ENCODE data around the gene CACNA2D4.

The CACNA2D4 gene

DNA sequence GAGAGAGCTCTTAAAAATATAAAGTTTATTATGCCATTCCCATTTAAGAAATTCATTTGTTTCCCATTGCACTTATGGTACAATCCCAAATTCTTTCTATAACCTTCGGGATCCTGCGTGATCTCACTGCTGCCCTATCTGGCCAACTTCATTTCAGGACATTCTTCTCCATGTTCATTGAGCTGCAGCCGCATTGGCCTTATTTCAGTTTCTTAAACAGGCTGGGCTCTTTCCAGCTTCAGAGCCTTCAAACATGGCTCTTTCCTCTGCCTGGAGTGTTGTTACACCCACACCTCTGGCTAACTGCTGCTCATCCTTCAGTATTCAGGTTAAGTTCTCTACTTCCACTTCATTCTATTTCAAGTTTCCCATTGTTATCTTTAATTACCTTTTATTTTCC is 156.6 kb downstream of the CACNA2D4 start:
- TF ChIP-seq, protein P1, sequence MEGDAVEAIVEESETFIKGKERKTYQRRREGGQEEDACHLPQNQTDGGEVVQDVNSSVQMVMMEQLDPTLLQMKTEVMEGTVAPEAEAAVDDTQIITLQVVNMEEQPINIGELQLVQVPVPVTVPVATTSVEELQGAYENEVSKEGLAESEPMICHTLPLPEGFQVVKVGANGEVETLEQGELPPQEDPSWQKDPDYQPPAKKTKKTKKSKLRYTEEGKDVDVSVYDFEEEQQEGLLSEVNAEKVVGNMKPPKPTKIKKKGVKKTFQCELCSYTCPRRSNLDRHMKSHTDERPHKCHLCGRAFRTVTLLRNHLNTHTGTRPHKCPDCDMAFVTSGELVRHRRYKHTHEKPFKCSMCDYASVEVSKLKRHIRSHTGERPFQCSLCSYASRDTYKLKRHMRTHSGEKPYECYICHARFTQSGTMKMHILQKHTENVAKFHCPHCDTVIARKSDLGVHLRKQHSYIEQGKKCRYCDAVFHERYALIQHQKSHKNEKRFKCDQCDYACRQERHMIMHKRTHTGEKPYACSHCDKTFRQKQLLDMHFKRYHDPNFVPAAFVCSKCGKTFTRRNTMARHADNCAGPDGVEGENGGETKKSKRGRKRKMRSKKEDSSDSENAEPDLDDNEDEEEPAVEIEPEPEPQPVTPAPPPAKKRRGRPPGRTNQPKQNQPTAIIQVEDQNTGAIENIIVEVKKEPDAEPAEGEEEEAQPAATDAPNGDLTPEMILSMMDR (IDR thresholded peaks at IDR 0.05; ENCODE audit: insufficient read depth, low read length, poor library complexity, severe bottlenecking) = no peak
- H3K4me3 ChIP-seq (replicated peaks; ENCODE audit: low read depth, low read length) = no peak overlapping the region
- no peaks in the 10 kb centered on the region for H3K27me3 ChIP-seq (replicated peaks; ENCODE audit: control insufficient read depth, insufficient read depth, low read length)
- peaks cover 1% of the 10 kb centered on the region; the same call in 1 of the 2 replicates for H3K36me3 ChIP-seq (ENCODE audit: control insufficient read depth, insufficient read depth, low read length)
- no peak for DNase-seq (ENCODE audit: extremely low read depth, insufficient read length)

DNA sequence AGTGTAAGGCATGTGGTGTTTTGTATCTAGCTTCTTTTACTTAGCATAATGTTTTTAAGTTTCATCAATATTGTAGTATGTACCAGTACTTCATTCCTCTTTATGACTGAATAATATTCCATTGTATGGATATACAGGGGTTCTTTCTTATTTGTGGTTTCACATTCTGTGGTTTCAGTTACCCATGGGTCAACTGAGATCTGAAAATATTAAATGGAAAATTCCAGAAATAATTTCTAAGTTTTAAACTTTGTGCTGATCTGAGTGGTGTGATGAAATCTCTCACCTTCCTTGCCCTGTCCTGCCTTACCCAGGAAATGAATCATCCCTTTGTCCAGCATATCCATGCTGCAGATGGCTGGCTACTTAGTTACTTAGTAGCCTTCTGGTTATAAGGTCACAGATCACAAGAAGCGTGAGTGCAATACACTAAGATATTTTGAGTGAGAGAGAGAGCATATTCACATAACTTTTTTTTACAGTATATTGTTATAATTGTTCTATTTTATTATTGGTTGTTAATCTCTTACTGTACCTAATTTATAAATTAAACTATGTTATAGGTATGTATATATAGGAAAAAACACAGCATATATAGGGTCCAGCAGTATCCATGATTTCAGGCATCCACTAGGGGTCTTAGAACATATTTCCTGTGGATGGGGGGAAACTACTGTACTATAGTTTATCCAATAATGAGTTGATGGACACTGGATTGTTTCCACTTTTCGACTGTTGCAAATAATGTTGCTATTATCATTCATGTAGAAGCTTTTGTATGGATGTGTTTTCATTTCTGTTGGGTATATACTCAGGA is 157.7 kb downstream of the CACNA2D4 start:
- TF ChIP-seq, protein P1 (IDR thresholded peaks at IDR 0.05; ENCODE audit: insufficient read depth, low read length, poor library complexity, severe bottlenecking) = no peak
- H3K27me3 ChIP-seq (replicated peaks; ENCODE audit: control insufficient read depth, insufficient read depth, low read length) = no peaks in the 10 kb centered on the region
- DNase-seq (ENCODE audit: extremely low read depth, insufficient read length) = no peak
- peaks cover 1% of the 10 kb centered on the region; the same call in 1 of the 2 replicates for H3K36me3 ChIP-seq (ENCODE audit: control insufficient read depth, insufficient read depth, low read length)
- H3K4me3 ChIP-seq (replicated peaks; ENCODE audit: low read depth, low read length) = no peak overlapping the region

DNA sequence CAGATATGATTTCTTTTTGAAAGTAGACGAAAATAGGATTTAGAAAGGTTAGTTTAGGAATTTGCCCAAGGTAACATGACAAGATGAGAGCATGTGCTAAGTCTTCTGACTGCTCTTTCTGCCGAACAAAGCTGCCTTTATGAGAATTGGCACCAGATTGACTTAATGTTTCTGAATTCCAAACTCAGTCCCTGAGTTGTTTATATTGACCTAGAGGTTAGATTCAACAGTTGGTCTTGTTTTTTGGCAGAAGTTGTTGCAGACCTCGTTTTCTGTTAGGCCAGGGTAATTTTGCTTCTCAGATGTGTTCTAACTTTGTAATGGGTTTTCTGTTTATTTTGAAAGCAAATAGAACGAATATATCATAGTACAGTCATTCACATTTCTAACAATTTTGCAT is 159.6 kb downstream of the CACNA2D4 start:
- Histone ChIP-seq H3K36me3 (ENCODE audit: control insufficient read depth, insufficient read depth, low read length) (peaks cover 3% of the 10 kb centered on the region), H3K27me3 (replicated peaks; ENCODE audit: control insufficient read depth, insufficient read depth, low read length) (no peaks in the 10 kb centered on the region), H3K4me3 (replicated peaks; ENCODE audit: low read depth, low read length) (no peak overlapping the region)
- TF ChIP-seq, protein P1 (IDR thresholded peaks at IDR 0.05; ENCODE audit: insufficient read depth, low read length, poor library complexity, severe bottlenecking) = no peak
- DNase-seq (ENCODE audit: extremely low read depth, insufficient read length) = no peak

DNA sequence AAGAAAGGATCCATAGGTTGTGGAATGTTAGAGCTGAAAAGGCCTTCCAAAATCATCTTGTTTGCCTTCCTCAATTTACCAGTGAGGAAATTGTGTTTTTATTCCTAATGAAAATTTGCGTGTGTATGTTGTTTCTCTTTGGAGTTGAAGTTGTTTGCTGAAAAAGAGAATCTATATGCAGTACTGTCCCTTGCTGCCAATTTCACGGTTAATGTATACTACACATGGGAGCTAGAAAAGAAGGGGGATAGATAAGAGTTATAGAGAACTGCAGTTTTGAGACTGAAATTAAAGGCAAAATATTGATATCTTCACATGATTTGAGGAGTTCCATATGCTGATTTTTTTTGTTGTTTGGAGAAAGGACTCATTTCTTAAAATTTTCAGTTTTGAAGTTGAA is 160.1 kb downstream of the CACNA2D4 start:
- H3K36me3 ChIP-seq (ENCODE audit: control insufficient read depth, insufficient read depth, low read length) = peaks cover 3% of the 10 kb centered on the region
- TF ChIP-seq, protein P1 (IDR thresholded peaks at IDR 0.05; ENCODE audit: insufficient read depth, low read length, poor library complexity, severe bottlenecking) = no peak
- DNase-seq (ENCODE audit: extremely low read depth, insufficient read length) = no peak

DNA sequence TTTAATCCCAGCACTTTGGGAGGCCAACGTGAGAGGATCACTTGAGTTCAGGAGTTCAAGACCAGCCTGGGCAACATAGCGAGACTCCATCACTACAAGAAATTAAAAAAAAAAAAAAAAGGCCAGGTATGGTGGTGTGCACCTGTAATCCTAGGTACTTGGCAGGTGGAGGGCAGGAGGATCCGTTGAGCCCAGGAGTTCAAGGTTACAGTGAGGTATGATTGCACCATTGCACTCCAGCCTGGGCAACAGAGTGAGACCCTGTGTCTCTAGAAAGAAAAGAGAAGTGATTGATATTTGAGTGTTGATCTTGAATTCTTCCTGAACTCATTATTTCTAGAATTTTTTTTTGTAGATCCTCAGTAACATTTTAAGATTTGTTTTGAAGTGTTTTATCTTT is 168.2 kb downstream of the CACNA2D4 start:
- Histone ChIP-seq H3K4me3 (replicated peaks; ENCODE audit: low read depth, low read length) (no peak overlapping the region), H3K27me3 (replicated peaks; ENCODE audit: control insufficient read depth, insufficient read depth, low read length) (no peaks in the 10 kb centered on the region), H3K36me3 (ENCODE audit: control insufficient read depth, insufficient read depth, low read length) (peaks cover 2% of the 10 kb centered on the region)
- no peak for DNase-seq (ENCODE audit: extremely low read depth, insufficient read length)
- TF ChIP-seq, protein P1 (IDR thresholded peaks at IDR 0.05; ENCODE audit: insufficient read depth, low read length, poor library complexity, severe bottlenecking) = no peak

More for the DNA sequence above, 160.1 kb downstream of the CACNA2D4 start:
- Histone ChIP-seq H3K27me3 (replicated peaks; ENCODE audit: control insufficient read depth, insufficient read depth, low read length) (no peaks in the 10 kb centered on the region), H3K4me3 (replicated peaks; ENCODE audit: low read depth, low read length) (no peak overlapping the region)
